Esophagus squamous epithelium (tissue), 5 donors: ENCODE data around the gene ZNF836. TPM values are rescaled to one million over a fixed set of nuclear protein-coding genes. Genes with fewer than 3 reads are reported as not detected.
A peak's percentile ranks its signal among the peaks of the same experiment; 100 is the strongest.
"Not testable (repeated sequence)": the region's sequence is repeated elsewhere in the genome, so short reads cannot be mapped to it uniquely, and the experiment has no call there.

Source experiments
- DNase-seq: peaks from one replicate; lab custom pipeline; 2025; lab: John Stamatoyannopoulos, UW
- H3K27ac ChIP-seq, 4 donors: fragments of 200-600 bp; sonication (generic); one replicate each; pipeline ENCODE4 v1.5.1; 2016 to 2019; ENCODE audit warnings: mild to moderate bottlenecking in 1 of 4
- H3K27me3 ChIP-seq, 4 donors: fragments of 200-600 bp; sonication (generic); 1 replicate in 3 of 4; 2 replicates in 1 of 4; pipeline versions ENCODE4 v1.5.1 to v1.6.0; 2017 to 2021; ENCODE audit warnings: antibody characterized with exemption in 1 of 4
- H3K36me3 ChIP-seq, 3 donors: fragments of 200-600 bp; sonication (generic); one replicate each; pipeline ENCODE4 v1.5.1; 2016 to 2019
- H3K4me1 ChIP-seq, 3 donors: fragments of 200-600 bp; sonication (generic); one replicate each; pipeline ENCODE4 v1.5.1; 2017 to 2019
- H3K4me3 ChIP-seq, 4 donors: fragments of 200-600 bp; sonication (generic); 1 replicate in 3 of 4; 2 replicates in 1 of 4; pipeline ENCODE4 v1.5.1; 2016 to 2019; ENCODE audit warnings: mild to moderate bottlenecking in 2 of 4, moderate library complexity in 1 of 4
- H3K9me3 ChIP-seq, 3 donors: fragments of 200-600 bp; sonication (generic); one replicate each; pipeline ENCODE4 v1.5.1; 2016 to 2019
- CTCF ChIP-seq, 6 experiments: fragments of 450-650 bp in 4 of 6; fragments of 200-600 bp in 2 of 6; sonication (generic) in 2 of 6; IDR thresholded peaks; one replicate each; pipeline ENCODE4 v1.5.1; 2016 to 2019; ENCODE audit warnings: antibody characterized with exemption in 6 of 6, mild to moderate bottlenecking in 4 of 6, moderate library complexity in 4 of 6
- POLR2A ChIP-seq, 4 donors: fragments of 450-650 bp; IDR thresholded peaks; one replicate each; pipeline ENCODE4 v1.6.1; 2017; ENCODE audit warnings: antibody characterized with exemption in 4 of 4, mild to moderate bottlenecking in 4 of 4, moderate library complexity in 3 of 4
- WGBS, 2 donors: methylation state at CpG; one replicate each; pipeline ENCODE4 v1.1.5; 2018; 5-methylcytosine and 5-hydroxymethylcytosine counted together
- intact Hi-C: fragments of 100-400 bp; cut with DNase I; formaldehyde crosslinking; loops from one replicate; pipeline ENCODE4 v1.15.0; 2022
- total RNA-seq, 4 donors: library from RNA; depleted of rRNA; stranded (reverse); fragments of >200 nt; gene quantifications; one replicate each; pipeline ENCODE4 v1.1.0, GENCODE V29; 2016
- donor health status: DM: yes; HTN: yes; CAD: no.

Gene ZNF836
- total RNA-seq, 4 donors from 2014 or later: 5.0 to 9.5 (median 7.5) TPM

GRCh38 chr19:52214241-52214640 lies 42.8 kb upstream of the ZNF836 start:
- WGBS, 2 donors: 88 to 94% methylated on average over 5 of the region's 5 CpGs
- TF ChIP-seq CTCF (IDR thresholded peaks at IDR 0.05): no peak
- no peak for TF ChIP-seq POLR2A (IDR thresholded peaks at IDR 0.05)
- DNase-seq: no peak
- Histone ChIP-seq H3K27ac (no peak overlapping the region), H3K36me3 (peaks cover 62 to 100% (median 72%) of the 10 kb centered on the region in 3 donors), H3K4me3 (no peak overlapping the region), H3K4me1 (peaks cover 0 to 12% (median 0%) of the 10 kb centered on the region in 3 donors), H3K9me3 (no peaks in the 10 kb centered on the region), H3K27me3 (no peaks in the 10 kb centered on the region)
- intact Hi-C loops: no loop called here

GRCh38 chr19:52212572-52213255 lies 41.3 kb upstream of the ZNF836 start:
- Histone ChIP-seq H3K9me3 (no peaks in the 10 kb centered on the region), H3K27ac (no peak overlapping the region), H3K27me3 (no peaks in the 10 kb centered on the region), H3K4me1 (no peaks in the 10 kb centered on the region), H3K4me3 (no peak overlapping the region), H3K36me3 (peaks cover 56 to 100% (median 69%) of the 10 kb centered on the region in 3 donors)
- TF ChIP-seq POLR2A (IDR thresholded peaks at IDR 0.05) (no peak), CTCF (IDR thresholded peaks at IDR 0.05) (no peak)
- 93 to 96% methylated on average over 3 to 18 of the region's 25 CpGs for WGBS, 2 donors
- DNase-seq: no peak
- intact Hi-C loops: no loop called here

GRCh38 chr19:52211926-52212571 lies 40.6 kb upstream of the ZNF836 start:
- Histone ChIP-seq H3K36me3 (peaks cover 53 to 100% (median 62%) of the 10 kb centered on the region in 3 donors), H3K4me1 (no peaks in the 10 kb centered on the region), H3K9me3 (no peaks in the 10 kb centered on the region), H3K27me3 (no peaks in the 10 kb centered on the region), H3K27ac (no peak overlapping the region), H3K4me3 (no peak overlapping the region)
- no peak for DNase-seq
- no peak for TF ChIP-seq POLR2A (IDR thresholded peaks at IDR 0.05)
- no peak for TF ChIP-seq CTCF (IDR thresholded peaks at IDR 0.05)
- WGBS, 2 donors: 88 to 92% methylated on average over 11 of the region's 11 CpGs
- intact Hi-C loops: no loop called here

GRCh38 chr19:52211203-52211602 lies 39.8 kb upstream of the ZNF836 start:
- Histone ChIP-seq H3K4me1 (no peaks in the 10 kb centered on the region), H3K27ac (no peak overlapping the region), H3K9me3 (no peaks in the 10 kb centered on the region), H3K27me3 (no peaks in the 10 kb centered on the region), H3K4me3 (no peak overlapping the region), H3K36me3 (peaks cover 53 to 100% (median 59%) of the 10 kb centered on the region in 3 donors)
- WGBS, 2 donors: 92 to 100% methylated on average over 6 to 19 of the region's 20 CpGs
- intact Hi-C loops: no loop called here
- no peak for DNase-seq
- TF ChIP-seq POLR2A (IDR thresholded peaks at IDR 0.05): no peak
- TF ChIP-seq CTCF (IDR thresholded peaks at IDR 0.05): no peak

GRCh38 chr19:52206481-52206880 lies 35.1 kb upstream of the ZNF836 start:
- Histone ChIP-seq H3K4me1 (peaks cover 0 to 6% (median 0%) of the 10 kb centered on the region in 3 donors), H3K27ac (no peak overlapping the region), H3K4me3 (no peak overlapping the region), H3K9me3 (no peaks in the 10 kb centered on the region), H3K27me3 (no peaks in the 10 kb centered on the region), H3K36me3 (peaks cover 28 to 100% (median 37%) of the 10 kb centered on the region in 3 donors)
- TF ChIP-seq CTCF (IDR thresholded peaks at IDR 0.05) (no peak), POLR2A (IDR thresholded peaks at IDR 0.05) (no peak)
- 80 to 85% methylated on average over 3 to 4 of the region's 5 CpGs for WGBS, 2 donors
- no peak for DNase-seq
- intact Hi-C loops: no loop called here

- H3K9me3 ChIP-seq, intact Hi-C loops, DNase-seq, H3K27me3 ChIP-seq, H3K4me3 ChIP-seq: not testable (repeated sequence)
- peaks cover 0 to 61% (median 14%) of the 10 kb centered on the region in 3 donors for H3K4me1 ChIP-seq
- peak overlapping the region in 3 of 4 donors; percentile 61 to 70 (median 64) for H3K27ac ChIP-seq
- peaks cover 19 to 81% (median 20%) of the 10 kb centered on the region in 3 donors for H3K36me3 ChIP-seq
- WGBS, 2 donors: 87 to 89% methylated on average over 17 of the region's 17 CpGs
These were observed 29.5 kb upstream of the ZNF836 start for GRCh38 chr19:52200755-52201391.
